LNCAP (cell line): Measurements from ENCODE around the gene SLC24A3.

Experiments used
- TF ChIP-seq, protein P1 (sequence below): fragments of 450-650 bp; IDR thresholded peaks from 2 replicates; pipeline ENCODE4 v1.5.1; 2017; ENCODE audit warnings: mild to moderate bottlenecking

The SLC24A3 gene

DNA sequence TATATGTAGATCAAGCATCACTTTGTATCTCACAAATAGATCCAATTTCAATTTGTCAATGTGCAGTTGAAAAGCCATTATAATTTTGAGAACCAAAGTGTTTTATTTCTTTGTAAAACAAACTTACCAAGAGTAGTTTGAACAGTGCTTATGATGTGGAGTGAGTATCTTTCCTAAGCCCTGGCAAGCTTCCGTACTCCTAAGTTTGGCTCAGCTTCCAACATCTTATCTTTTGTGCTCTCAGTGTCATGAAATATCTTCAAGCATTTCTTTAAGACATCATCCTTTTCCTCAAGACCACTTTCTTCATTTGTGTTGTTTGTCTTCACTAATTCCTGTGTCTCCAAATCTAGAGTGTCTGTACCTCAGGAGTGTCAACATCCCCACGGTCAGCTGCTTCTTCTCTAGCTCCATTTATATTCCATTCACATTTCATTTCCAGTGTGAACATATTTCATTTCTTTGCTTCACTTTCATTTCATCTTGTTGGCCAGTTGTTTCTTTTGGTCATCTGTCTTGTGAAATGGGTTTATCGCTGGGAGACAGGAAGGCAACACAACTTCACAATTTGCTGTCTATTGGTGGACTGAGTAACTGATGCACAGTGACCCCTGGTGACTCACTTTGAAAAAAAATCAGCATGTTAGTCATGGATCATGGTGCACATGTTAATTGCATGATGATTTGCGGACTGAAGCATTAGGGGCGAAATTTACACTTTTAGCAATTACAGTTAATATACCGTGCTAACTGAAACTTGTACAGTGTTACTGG lies 36.9 kb downstream of the SLC24A3 start:
- TF ChIP-seq, protein P1, sequence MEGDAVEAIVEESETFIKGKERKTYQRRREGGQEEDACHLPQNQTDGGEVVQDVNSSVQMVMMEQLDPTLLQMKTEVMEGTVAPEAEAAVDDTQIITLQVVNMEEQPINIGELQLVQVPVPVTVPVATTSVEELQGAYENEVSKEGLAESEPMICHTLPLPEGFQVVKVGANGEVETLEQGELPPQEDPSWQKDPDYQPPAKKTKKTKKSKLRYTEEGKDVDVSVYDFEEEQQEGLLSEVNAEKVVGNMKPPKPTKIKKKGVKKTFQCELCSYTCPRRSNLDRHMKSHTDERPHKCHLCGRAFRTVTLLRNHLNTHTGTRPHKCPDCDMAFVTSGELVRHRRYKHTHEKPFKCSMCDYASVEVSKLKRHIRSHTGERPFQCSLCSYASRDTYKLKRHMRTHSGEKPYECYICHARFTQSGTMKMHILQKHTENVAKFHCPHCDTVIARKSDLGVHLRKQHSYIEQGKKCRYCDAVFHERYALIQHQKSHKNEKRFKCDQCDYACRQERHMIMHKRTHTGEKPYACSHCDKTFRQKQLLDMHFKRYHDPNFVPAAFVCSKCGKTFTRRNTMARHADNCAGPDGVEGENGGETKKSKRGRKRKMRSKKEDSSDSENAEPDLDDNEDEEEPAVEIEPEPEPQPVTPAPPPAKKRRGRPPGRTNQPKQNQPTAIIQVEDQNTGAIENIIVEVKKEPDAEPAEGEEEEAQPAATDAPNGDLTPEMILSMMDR: peak; percentile 20; the same call in 1 of the 2 replicates

GRCh38 chr20:19250346-19250745 lies 37.9 kb downstream of the SLC24A3 start:
- TF ChIP-seq, protein P1: no peak

DNA sequence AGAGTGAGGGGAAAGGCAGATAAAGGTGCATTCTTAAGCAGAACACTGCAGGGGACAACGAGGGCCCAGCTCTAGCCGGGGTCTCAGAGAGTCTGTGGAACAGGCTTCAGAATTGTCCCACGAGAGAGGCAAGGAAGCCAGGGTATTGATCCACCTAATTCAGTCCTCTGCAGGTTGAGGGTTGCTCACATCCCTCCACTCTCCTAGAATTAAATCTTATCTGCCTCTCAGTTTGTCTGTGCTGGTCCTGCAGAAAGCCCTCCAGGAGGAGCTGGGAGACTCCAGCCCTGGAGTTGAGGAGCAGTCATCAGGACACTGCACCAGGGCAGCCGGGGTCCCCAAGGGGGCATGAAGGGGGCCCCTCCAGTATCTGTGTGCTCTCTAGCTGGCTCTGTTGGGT lies 39.1 kb downstream of the SLC24A3 start:
- TF ChIP-seq, protein P1: no peak

- TF ChIP-seq, protein P1: no peak
Measured at GRCh38 chr20:19251958-19252357, 39.5 kb downstream of the SLC24A3 start.

DNA sequence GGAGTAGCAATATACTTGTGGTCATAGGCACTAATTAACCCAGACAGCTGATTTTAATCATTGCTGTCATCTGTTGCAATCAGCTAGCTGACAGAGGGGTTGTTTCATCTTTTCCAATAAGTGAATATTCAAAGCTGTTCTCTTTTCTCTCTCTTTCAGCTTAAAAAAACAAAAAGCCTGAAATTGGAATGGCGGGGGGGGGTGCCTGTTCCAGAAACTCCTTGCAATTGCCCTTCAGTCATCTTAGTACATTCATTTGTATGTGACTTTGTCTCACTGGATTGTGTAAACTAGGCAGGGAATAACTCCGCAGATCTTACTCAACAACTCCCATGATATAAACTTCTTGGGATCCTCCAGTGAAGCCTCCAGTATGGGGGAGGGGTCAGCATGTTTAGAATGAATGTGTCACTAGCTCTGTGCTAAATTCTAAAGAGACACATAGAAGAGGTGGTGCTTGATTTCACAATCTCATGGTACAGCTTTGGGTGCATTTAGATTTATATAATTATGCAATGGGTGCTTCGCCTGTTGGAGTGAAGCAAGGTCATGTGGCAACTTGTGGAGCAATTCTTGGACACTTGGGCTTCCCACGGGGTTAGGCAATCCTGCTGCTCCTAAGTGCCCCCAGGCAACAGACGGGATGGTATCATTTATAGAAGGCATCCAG lies 40.1 kb downstream of the SLC24A3 start:
- TF ChIP-seq, protein P1: no peak

GRCh38 chr20:19253316-19253715 lies 40.9 kb downstream of the SLC24A3 start:
- TF ChIP-seq, protein P1: no peak

DNA sequence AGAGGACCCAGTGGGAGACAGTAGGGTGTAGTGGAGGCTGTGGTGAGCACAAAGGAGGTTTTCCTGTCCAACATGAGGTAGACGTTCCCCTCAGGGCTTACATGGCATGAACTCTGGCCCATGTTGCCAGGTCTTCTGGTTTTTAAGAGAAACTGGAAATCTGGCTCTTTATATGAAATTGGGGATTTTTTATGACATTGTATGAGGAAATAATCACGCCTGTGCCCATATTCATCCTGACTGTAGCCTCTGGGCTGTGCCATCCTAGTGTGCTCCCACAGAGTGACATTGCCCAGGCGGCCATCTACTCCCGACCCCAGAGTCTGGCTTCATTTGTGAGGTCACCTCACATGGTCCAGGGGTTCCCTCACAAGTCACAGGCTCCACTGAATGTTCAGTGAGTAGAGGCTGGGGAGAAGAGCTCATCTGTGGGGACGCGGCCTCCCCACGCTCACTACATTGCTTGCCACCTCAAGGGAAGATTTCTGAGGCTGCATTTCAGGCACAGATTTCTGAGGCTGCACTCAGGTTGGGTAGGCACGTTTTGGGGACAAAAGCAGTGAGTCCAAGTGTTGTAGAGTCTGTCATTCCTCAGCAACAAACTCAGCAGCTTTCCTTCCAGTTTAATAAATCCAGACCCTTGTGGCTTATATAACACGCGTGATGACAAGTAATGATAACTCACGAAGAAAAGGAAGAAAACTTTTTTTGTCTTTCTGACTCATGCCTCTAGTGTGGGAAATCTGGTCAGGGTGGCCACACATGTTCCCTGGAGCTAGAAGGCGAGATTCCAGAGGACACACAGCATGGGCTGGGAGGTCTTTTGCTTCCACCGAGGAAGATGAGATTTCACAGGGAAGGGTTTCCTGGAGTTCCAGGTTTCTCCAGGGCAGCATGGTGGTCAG lies 41.7 kb downstream of the SLC24A3 start:
- TF ChIP-seq, protein P1: no peak
